K562 (cell line): ENCODE results near the gene TBC1D17.

Experiments used
- CREB1 ChIP-seq, 2 experiments: sonication (generic) in 1 of 2; formaldehyde crosslinking in 1 of 2; IDR thresholded peaks; 2 replicates each; pipeline versions ENCODE4 v1.6.1 to v1.8.0; 2012 to 2022; ENCODE audit warnings: inconsistent platforms in 1 of 2, mild to moderate bottlenecking in 1 of 2, missing genetic modification reagents in 1 of 2, moderate library complexity in 1 of 2
- ZBTB26 ChIP-seq: fragments of 450-650 bp; formaldehyde crosslinking; IDR thresholded peaks from 2 replicates; pipeline ENCODE4 v1.4.0; 2022; ENCODE audit warnings: missing genetic modification characterization
- ZNF512 ChIP-seq: IDR thresholded peaks from 2 replicates; pipeline ENCODE4 v1.6.1; 2016; ENCODE audit warnings: missing genetic modification characterization, missing compliant biosample characterization

GRCh38 chr19:49837009-49837310 lies 40.5 kb upstream of the TBC1D17 start:
- TF ChIP-seq ZBTB26 (CRISPR knock-in tag) = no peak
- no peak for TF ChIP-seq CREB1 (IDR thresholded peaks at IDR 0.05)
- no peak for TF ChIP-seq CREB1 (CRISPR knock-in tag; IDR thresholded peaks at IDR 0.05)
- no peak for TF ChIP-seq ZNF512
